Lower leg skin (tissue), 3 donors: ENCODE results near the gene SPTAN1.

Source experiments
- POLR2A ChIP-seq, 2 donors: fragments of 450-650 bp; IDR thresholded peaks; one replicate each; pipeline ENCODE4 v1.6.1; 2016 to 2017; ENCODE audit warnings: antibody characterized with exemption in 2 of 2, mild to moderate bottlenecking in 1 of 2, moderate library complexity in 1 of 2
- TF ChIP-seq, protein P1 (sequence below), 3 donors: fragments of 450-650 bp; IDR thresholded peaks; one replicate each; pipeline ENCODE4 v1.5.1; 2016; ENCODE audit warnings: antibody characterized with exemption in 3 of 3, mild to moderate bottlenecking in 3 of 3, moderate library complexity in 2 of 3

DNA sequence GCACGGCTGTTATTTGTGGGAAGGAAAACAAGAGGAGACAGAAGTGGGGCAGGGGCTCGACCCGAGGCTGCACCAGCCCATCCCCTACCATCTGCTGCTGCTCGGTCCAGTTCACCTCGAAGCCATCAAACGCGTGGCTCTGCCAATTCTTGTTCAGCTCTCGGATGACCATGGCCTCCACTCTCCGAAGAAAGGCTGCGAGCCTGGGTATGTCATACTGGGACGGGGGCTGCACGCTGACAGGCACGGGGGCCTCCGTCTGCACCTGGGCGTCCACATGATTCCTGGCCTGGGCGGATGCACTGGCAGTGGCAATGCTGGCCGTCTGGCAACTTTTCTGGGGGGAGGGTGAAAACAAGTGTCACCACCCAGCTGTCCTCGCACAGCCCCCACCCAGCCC, 88.2 kb downstream of the SPTAN1 start:
- TF ChIP-seq, protein P1, sequence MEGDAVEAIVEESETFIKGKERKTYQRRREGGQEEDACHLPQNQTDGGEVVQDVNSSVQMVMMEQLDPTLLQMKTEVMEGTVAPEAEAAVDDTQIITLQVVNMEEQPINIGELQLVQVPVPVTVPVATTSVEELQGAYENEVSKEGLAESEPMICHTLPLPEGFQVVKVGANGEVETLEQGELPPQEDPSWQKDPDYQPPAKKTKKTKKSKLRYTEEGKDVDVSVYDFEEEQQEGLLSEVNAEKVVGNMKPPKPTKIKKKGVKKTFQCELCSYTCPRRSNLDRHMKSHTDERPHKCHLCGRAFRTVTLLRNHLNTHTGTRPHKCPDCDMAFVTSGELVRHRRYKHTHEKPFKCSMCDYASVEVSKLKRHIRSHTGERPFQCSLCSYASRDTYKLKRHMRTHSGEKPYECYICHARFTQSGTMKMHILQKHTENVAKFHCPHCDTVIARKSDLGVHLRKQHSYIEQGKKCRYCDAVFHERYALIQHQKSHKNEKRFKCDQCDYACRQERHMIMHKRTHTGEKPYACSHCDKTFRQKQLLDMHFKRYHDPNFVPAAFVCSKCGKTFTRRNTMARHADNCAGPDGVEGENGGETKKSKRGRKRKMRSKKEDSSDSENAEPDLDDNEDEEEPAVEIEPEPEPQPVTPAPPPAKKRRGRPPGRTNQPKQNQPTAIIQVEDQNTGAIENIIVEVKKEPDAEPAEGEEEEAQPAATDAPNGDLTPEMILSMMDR (IDR thresholded peaks at IDR 0.05): no peak
- TF ChIP-seq POLR2A (IDR thresholded peaks at IDR 0.05): no peak
